PC-9 (cell line): ENCODE results near the gene CLEC3A. TPM values are rescaled to one million over a fixed set of nuclear protein-coding genes. Genes with fewer than 3 reads are reported as not detected.
"Not testable (repeated sequence)": the region's sequence is repeated elsewhere in the genome, so short reads cannot be mapped to it uniquely, and the experiment has no call there.

ENCODE experiments used
- BruUV-seq: library from RNA; stranded (reverse); fragments of 400-500 nt; replicated peaks from 2 replicates; lab custom pipeline; 2021; lab: Mats Ljungman, UMichigan
- CTCF ChIA-PET: fragments of 300-600 bp; sonication (Branson Sonifier 250); formaldehyde crosslinking; loops from one replicate; lab custom pipeline; 2022; ENCODE audit warnings: antibody characterized with exemption; lab: Charles Lee
- POLR2A ChIA-PET: fragments of 300-600 bp; sonication (Branson Sonifier 250); formaldehyde crosslinking; loops from one replicate; lab custom pipeline; 2022; ENCODE audit warnings: antibody characterized with exemption; ENCODE audit not compliant: unreplicated experiment; lab: Charles Lee
- DNase-seq, 2 experiments: peaks; one replicate each; pipeline versions ENCODE4 v3.0.0 to v3.0.0-alpha.2; 2015 to 2022; ENCODE audit warnings: mixed read lengths in 1 of 2
- H2AFZ ChIP-seq: fragments of 200-600 bp; sonication (generic); 2 replicates; pipeline ENCODE4 v1.8.1; 2017; ENCODE audit warnings: antibody characterized with exemption
- H3F3A ChIP-seq: fragments of 200-600 bp; sonication (generic); 2 replicates; pipeline ENCODE4 v1.8.1; 2017; ENCODE audit warnings: antibody characterized with exemption, mild to moderate bottlenecking, low read depth; ENCODE audit not compliant: insufficient read depth
- H3K27ac ChIP-seq: fragments of 200-600 bp; sonication (generic); 2 replicates; pipeline ENCODE4 v1.6.1; 2016; ENCODE audit warnings: mixed run types
- H3K27me3 ChIP-seq: fragments of 200-600 bp; sonication (generic); 2 replicates; pipeline ENCODE4 v1.6.1; 2016; ENCODE audit warnings: low read depth, mixed run types; ENCODE audit not compliant: insufficient read depth
- H3K36me3 ChIP-seq: fragments of 200-600 bp; sonication (generic); 2 replicates; pipeline ENCODE4 v1.6.1; 2016; ENCODE audit warnings: low read depth, mixed run types
- H3K4me1 ChIP-seq: fragments of 200-600 bp; sonication (generic); replicated peaks from 2 replicates; pipeline ENCODE4 v1.6.1; 2016; ENCODE audit warnings: mixed run types; ENCODE audit not compliant: insufficient read depth
- H3K4me2 ChIP-seq: fragments of 200-600 bp; sonication (generic); 2 replicates; pipeline ENCODE4 v1.6.1; 2017; ENCODE audit warnings: mixed run types
- H3K4me3 ChIP-seq: fragments of 200-600 bp; sonication (generic); 2 replicates; pipeline ENCODE4 v1.6.1; 2016; ENCODE audit warnings: mixed run types
- H3K79me2 ChIP-seq: fragments of 200-600 bp; sonication (generic); 2 replicates; pipeline ENCODE4 v1.6.1; 2017; ENCODE audit warnings: low read depth, mixed run types
- H3K9me2 ChIP-seq: fragments of 200-600 bp; sonication (generic); 2 replicates; pipeline ENCODE4 v1.8.1; 2017; ENCODE audit warnings: mild to moderate bottlenecking; ENCODE audit not compliant: insufficient read depth
- H3K9me3 ChIP-seq: fragments of 200-600 bp; sonication (generic); 2 replicates; pipeline ENCODE4 v1.8.1; 2016; ENCODE audit warnings: low read depth; ENCODE audit not compliant: insufficient read depth
- H4K20me1 ChIP-seq: fragments of 200-600 bp; sonication (generic); 2 replicates; pipeline ENCODE4 v1.8.1; 2017; ENCODE audit not compliant: insufficient read depth
- CTCF ChIP-seq: fragments of 200-600 bp; sonication (generic); conservative IDR thresholded peaks from 2 replicates; pipeline ENCODE4 v1.6.1; 2017; ENCODE audit warnings: mixed run types, antibody characterized with exemption, mild to moderate bottlenecking, moderate library complexity
- EZH2 ChIP-seq: fragments of 200-600 bp; sonication (generic); IDR thresholded peaks from 2 replicates; pipeline ENCODE4 v1.8.0; 2017; ENCODE audit warnings: antibody characterized with exemption, low read depth
- intact Hi-C: fragments of 100-400 bp; cut with micrococcal nuclease; formaldehyde crosslinking; loops from one replicate; pipeline ENCODE4 v1.10.0; 2022; ENCODE audit not compliant: unreplicated experiment
- total RNA-seq: library from RNA; stranded (reverse); gene quantifications from 2 replicates; pipeline ENCODE4 v1.2.3, GENCODE V29; 2021

Gene CLEC3A
- total RNA-seq, 1 experiment from 2014 or later = not detected

GRCh38 chr16:78048319-78048718 is 26.0 kb downstream of the CLEC3A start:
- intact Hi-C loops = no loop called here
- Histone ChIP-seq H3F3A (no peaks in the 10 kb centered on the region), H3K9me2 (no peaks in the 10 kb centered on the region), H4K20me1 (no peaks in the 10 kb centered on the region), H3K36me3 (no peaks in the 10 kb centered on the region), H2AFZ (no peak overlapping the region), H3K4me1 (no peaks in the 10 kb centered on the region), H3K4me2 (no peak overlapping the region), H3K9me3 (no peaks in the 10 kb centered on the region), H3K79me2 (no peaks in the 10 kb centered on the region), H3K4me3 (no peak overlapping the region), H3K27me3 (peaks cover 52% of the 10 kb centered on the region), H3K27ac (no peak overlapping the region)
- BruUV-seq = no TSS peak
- no peak for DNase-seq
- POLR2A ChIA-PET = no interaction called here
- CTCF ChIA-PET = no interaction called here
- TF ChIP-seq EZH2 (no peak), CTCF (no peak)

GRCh38 chr16:78050734-78051400 is 28.5 kb downstream of the CLEC3A start:
- POLR2A ChIA-PET = no interaction called here

GRCh38 chr16:78057803-78058564 is 35.6 kb downstream of the CLEC3A start:
- intact Hi-C loops = no loop called here
- H2AFZ ChIP-seq = no peak overlapping the region
- H3K4me1 ChIP-seq = no peaks in the 10 kb centered on the region
- H3K9me3 ChIP-seq = no peaks in the 10 kb centered on the region
- peaks cover 91% of the 10 kb centered on the region for H3K27me3 ChIP-seq
- H3K4me3 ChIP-seq = no peak overlapping the region
- POLR2A ChIA-PET = no interaction called here
- H4K20me1 ChIP-seq = no peaks in the 10 kb centered on the region
- CTCF ChIA-PET = no interaction called here
- no peaks in the 10 kb centered on the region for H3F3A ChIP-seq
- DNase-seq = no peak
- H3K36me3 ChIP-seq = no peaks in the 10 kb centered on the region
- no peaks in the 10 kb centered on the region for H3K79me2 ChIP-seq
- no peaks in the 10 kb centered on the region for H3K9me2 ChIP-seq
- TF ChIP-seq EZH2 = no peak
- no peak overlapping the region for H3K27ac ChIP-seq
- H3K4me2 ChIP-seq = no peak overlapping the region
- BruUV-seq = no TSS peak

More at GRCh38 chr16:78050734-78051400, 28.5 kb downstream of the CLEC3A start:
- no peak for DNase-seq
- H4K20me1 ChIP-seq = no peaks in the 10 kb centered on the region
- no peak overlapping the region for H3K27ac ChIP-seq
- no peak overlapping the region for H2AFZ ChIP-seq
- BruUV-seq = no TSS peak
- no peaks in the 10 kb centered on the region for H3K4me1 ChIP-seq
- H3K79me2 ChIP-seq = no peaks in the 10 kb centered on the region
- TF ChIP-seq EZH2 (no peak), CTCF (no peak)
- H3K9me2 ChIP-seq = no peaks in the 10 kb centered on the region
- no peaks in the 10 kb centered on the region for H3K36me3 ChIP-seq
- H3K4me3 ChIP-seq = no peak overlapping the region
- H3K27me3 ChIP-seq = peaks cover 70% of the 10 kb centered on the region
- H3F3A ChIP-seq = no peaks in the 10 kb centered on the region
- H3K9me3 ChIP-seq = no peaks in the 10 kb centered on the region
- intact Hi-C loops = no loop called here
- no peak overlapping the region for H3K4me2 ChIP-seq
- CTCF ChIA-PET = no interaction called here

GRCh38 chr16:78059806-78060205 is 37.5 kb downstream of the CLEC3A start:
- H3K9me3 ChIP-seq, H3K36me3 ChIP-seq, H3K27ac ChIP-seq, DNase-seq, H4K20me1 ChIP-seq, H3K79me2 ChIP-seq, H3F3A ChIP-seq, H2AFZ ChIP-seq, H3K9me2 ChIP-seq, CTCF ChIA-PET, intact Hi-C loops, POLR2A ChIA-PET, H3K4me1 ChIP-seq, H3K4me3 ChIP-seq, H3K4me2 ChIP-seq, BruUV-seq: not testable (repeated sequence)
- H3K27me3 ChIP-seq = peaks cover 92% of the 10 kb centered on the region
